ENCODE measurements around the gene POLR3H.

POLR3H gene

GRCh38 chr22:41512421-41513194 is 31.7 kb downstream of the POLR3H start:
- no peak for DNase-seq

GRCh38 chr22:41511521-41511968 is 32.7 kb downstream of the POLR3H start:
- no peak for DNase-seq

DNA sequence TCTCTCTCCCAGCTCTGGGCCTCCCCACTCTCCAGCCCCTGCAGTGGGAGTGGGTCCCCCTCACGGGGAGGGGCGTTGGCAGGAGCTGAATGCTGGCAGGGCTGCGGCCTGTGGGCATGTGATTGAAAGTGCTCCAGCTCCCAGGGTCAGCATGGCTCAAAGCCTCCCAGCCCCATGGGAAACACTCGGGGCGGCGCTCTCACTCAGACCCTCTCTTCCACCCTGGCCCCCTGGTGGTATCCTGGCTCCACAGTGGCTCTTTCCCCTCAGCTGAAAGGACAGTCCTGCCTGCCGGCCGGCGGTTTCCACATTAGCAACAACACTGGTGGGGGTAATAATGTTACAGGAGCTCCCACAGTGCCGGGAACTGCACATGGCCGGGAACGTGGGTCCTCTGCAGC is 35.5 kb downstream of the POLR3H start:
- no peak for DNase-seq

DNA sequence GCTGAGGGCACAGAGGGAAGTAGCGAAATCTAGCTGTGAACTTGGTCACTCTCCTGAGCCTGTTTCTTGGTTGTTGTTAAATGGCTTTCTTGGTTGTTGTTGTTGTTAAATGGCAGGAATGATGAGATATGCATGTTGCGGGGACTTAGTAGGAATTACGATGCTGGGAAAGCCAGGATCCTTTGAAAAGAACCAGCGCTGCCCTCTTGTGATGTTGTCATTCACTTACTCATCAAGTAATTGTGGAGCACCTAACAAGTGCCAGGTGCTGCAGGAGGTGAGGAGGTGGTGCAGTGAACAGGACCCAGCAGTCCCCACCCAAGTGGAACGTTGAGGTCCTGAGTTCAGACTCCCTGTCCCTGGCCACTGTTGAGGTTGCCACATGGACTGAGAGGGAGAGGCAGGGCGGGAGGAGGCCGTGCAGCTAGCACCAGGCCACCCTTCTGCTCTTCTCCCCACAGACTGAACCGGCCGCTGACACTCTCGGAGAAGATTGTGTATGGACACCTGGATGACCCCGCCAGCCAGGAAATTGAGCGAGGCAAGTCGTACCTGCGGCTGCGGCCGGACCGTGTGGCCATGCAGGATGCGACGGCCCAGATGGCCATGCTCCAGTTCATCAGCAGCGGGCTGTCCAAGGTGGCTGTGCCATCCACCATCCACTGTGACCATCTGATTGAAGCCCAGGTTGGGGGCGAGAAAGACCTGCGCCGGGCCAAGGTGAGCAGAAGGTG is 36.8 kb downstream of the POLR3H start:
- DNase-seq: no peak

GRCh38 chr22:41505511-41506220 is 38.6 kb downstream of the POLR3H start:
- no peak for DNase-seq

GRCh38 chr22:41504816-41505215 is 39.5 kb downstream of the POLR3H start:
- no peak for DNase-seq

DNA sequence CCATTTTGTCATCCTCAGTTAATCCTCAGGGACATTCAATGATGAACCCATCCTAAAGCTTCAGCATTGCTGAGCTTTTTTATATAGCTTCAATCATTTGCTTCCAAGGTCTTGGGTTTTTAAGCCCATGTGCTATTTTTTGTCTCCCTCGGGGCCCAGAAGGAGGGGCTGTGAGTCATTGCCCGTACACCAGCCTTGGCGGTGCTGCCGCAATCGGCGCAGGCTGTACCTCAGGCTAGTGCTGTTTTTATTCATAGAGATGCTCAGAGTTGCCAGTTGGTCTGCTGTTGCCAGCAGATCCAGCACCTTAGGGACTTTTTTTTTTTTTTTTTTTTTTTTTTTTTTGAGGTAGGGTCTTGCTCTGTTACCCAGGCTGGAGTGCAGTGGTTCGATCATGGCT is 39.9 kb downstream of the POLR3H start:
- DNase-seq: no peak

DNA sequence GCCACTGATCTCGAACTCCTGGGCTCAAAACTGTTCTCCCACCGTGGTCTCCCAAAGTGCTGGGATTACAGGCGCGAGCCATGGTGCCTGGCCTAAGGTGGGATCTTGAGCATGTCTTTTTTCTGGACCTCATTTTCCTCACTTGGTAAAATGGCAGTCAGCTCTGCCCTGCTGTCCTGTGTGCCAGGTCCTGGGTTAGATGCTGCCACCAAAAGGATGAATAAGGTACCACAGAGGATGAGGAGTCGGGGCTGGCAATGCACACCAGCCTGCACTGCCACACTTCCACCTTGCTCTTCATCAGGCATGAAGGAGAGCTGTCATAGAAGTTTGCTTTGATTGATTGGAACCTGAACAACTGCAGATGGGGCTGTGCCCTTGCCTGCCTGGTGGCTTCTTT is 43.1 kb downstream of the POLR3H start:
- DNase-seq: peak; percentile 31 to 38

DNA sequence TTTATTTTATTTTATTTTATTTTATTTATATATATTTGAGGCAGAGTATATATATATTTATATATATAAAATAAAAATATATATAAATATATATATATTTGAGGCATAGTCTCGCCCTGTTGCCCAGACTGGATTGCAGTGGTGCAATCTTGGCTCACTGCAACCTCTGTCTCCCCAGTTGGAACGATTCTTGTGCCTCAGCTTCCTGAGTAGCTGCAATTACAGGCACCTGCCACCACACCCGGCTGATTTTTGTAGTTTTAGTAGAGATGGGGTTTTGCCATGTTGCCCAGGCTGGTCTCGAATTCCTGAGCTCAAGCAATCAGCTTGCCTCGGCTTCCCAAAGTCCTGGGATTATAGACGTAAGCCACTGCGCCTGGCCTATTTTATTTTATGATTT is 44.0 kb downstream of the POLR3H start:
- DNase-seq: no peak

DNA sequence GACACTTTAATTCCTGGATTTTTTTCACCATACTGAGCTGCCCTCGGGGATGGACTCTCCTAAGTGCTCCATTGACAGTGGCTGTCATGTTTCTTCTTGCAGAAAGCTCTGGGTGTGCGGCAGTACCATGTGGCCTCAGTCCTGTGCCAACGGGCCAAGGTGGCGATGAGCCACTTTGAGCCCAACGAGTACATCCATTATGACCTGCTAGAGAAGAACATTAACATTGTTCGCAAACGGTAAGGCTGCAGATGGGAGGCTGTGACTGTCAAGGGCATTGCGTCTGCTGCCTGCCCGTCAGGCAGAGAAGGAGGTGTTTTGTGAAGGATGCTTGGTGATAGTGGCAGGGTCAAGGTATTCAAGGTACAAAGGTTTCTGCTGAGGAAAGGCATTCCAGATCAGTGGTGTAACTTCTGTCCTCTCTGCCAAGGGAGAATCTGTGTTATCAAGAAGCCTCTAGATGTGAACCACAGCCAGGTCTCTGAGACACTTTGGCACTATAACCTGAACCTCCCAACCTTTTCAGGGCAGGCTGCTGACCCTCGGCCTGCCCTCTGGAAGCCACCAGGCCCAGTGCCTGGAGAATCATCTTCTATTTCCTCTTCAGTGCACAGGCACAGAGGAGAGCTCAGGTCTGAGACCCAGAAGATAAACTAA is 44.5 kb downstream of the POLR3H start:
- no peak for DNase-seq

GRCh38 chr22:41498303-41498835 is 45.9 kb downstream of the POLR3H start:
- no peak for DNase-seq

DNA sequence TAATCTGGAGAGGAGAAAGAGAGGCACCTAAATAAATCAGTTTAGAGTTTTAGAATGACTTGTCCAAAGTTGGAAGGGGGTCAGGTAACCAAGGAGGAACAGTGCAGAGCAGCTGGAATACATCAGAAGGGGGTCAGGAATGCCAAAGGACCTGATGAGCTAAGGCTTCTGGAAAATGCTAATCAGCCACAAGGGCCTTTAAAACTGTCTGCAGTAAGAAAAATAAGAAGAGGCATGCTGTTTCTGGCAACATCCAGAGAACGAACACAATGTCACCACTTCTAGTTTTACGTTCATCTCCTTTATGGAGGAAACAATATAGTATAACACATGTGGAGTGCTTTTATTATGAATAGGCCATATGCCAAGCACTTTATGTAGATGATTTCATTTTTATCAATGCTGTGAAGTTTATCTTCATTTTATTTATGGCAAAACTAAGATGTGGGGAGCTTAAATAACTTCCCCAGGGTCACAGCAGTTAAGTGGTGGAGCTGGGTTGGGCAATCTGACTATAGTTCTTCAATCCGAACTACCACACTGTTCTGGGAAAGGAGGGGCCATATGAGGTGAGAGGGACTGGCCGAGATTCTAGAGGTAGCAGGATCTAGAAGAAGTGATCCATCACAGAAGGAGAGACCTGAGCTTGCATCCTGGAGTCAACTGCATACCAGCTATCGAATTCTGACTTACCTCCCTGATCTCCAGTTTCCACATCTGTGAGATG is 52.7 kb downstream of the POLR3H start:
- DNase-seq: no peak

DNA sequence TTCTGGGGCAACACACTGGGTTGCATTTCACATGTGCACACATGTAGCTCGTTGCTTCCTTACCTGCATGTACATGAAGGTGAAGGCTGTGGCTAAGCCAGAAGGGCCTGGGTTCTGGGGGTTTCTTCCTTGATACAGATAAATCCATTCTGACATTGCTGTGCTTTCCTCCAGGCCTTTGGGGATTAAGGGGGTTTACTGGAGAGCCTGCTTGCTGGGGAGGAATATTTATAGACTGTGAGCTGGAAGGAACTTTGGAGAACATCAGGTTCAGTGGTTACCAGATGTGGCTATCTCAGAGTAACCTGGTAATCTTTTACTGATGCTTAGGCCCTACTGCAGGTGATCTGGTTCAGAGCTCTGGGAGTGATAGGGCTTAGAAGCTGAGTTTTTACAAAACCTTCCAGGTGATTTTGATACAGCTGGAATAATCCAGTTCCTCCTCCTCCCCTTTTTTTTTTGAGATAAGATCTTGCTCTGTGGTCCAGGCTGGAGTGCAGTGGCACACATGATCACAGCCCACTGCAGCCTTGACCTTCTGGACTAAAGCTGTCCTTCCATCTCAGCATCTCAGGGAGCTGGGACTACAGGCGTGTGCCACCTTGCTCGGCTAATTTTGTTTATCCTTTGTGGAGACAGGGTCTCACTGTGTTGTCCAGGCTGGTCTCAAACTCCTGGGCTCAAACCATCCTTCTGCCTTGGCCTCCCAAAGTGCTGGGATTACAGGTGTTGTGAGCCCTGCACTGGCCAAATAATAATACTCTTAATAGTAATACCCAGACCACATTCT is 55.5 kb downstream of the POLR3H start:
- DNase-seq: no peak

DNA sequence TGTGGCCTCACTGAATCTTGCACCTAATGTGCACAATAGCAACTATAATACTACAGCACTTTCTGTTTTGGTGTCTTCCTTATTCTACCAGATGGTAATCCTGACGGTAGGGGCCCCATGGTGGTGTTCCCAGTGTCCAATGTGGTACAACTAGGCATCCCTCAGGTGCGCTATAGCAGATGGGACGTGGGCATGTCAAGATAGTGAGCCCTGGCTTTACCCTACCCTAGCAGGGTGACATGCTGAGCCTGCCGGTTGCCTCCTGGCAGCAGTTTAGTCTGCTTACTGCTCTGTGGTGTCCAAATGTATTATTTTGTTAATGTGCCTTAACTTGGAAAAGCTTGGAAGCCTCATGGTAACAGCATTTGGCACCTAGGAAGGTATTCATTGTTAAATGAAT is 56.2 kb downstream of the POLR3H start:
- DNase-seq: no peak

GRCh38 chr22:41487037-41487935 is 57.0 kb downstream of the POLR3H start:
- DNase-seq: no peak

DNA sequence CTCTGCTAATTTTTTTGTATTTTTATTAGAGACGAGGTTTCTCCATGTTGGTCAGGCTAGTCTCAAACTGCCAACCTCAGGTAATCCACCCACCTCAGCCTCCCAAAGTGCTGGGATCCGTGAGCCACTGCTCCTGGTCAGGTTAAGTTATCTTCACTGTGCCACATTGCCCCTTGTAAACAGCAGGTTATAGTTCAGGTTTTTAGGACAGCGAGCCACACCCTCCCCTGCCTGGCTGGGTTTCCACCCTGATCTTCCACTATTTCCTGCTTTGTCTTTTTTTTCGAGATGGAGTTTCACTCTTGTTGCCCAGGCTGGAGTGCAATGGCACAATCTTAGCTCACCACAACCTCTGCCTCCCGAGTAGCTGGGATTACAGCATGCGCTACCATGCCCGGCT is 59.2 kb downstream of the POLR3H start:
- DNase-seq: no peak

DNA sequence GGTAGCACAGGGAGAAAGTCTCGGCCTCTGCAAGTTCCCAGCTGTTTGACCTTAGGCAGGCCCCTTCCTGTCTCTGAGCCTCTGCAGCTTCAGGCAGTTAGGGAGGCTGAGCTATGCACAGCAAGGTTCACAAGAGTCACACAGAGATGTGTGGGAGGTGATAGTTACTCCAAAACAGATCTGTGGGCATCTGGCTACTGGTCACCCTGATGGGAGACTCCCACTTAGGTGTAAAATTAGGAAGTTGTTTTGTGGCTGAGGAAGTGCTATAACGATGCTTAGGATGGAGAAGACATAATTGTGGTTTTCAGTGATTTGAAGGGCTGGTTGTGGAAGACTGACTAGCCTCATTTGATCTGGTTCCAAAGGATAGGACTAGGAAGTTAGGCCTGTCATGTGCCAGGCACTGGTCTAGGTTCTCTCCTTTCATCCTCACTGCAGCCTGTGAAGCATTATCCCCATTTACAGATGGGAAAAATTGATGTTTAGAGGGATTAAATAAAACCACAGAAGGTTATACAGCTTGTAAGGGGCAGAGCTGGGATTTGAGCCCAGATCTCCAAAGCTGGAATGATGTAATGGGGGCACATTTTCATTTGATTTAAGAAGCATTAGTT is 61.8 kb downstream of the POLR3H start:
- DNase-seq: no peak

DNA sequence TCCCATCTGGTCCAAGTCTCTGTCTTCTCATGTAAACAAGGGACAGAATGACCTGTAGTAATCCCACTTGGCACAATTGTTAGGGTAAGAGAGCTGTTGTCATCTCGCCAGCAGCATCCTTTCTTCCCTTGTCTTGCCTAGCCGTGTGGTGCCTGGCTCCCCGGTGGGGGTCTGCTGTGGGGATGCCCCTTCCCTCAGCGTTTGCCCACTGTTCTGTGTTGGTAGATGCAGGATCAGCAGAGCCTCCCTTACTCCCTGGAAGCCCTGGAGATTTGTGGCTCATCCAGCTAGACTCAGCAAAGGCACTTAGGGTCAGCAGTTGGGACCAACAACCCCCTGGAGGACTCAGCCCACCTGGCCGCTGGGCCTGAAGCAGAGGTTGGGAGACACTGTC is 62.3 kb downstream of the POLR3H start:
- DNase-seq: no peak

GRCh38 chr22:41481131-41481830 is 63.0 kb downstream of the POLR3H start:
- DNase-seq: no peak
